ACHN (cell line): ENCODE data around the gene WDR7.

Source experiments
- DNase-seq: peaks from one replicate; pipeline ENCODE4 v3.0.0-alpha.2; 2015
- in situ Hi-C: cut with HindIII; loops from 2 replicates; pipeline ENCODE4 v1.10.0; 2017; ENCODE audit warnings: low sequenced_read_pairs, low pct_ligation_motif_present, low pct_unique_long_range_greater_than_20kb

Gene WDR7

GRCh38 chr18:56945171-56946083 is 294.3 kb downstream of the WDR7 start:
- DNase-seq: no peak
- in situ Hi-C loops: no loop called here

GRCh38 chr18:56947236-56947635 is 296.1 kb downstream of the WDR7 start:
- DNase-seq: no peak
- in situ Hi-C loops: no loop called here

- DNase-seq: no peak
- in situ Hi-C loops: no loop called here
Observed at GRCh38 chr18:56952026-56952425, 300.9 kb downstream of the WDR7 start.

GRCh38 chr18:56953428-56954198 is 302.5 kb downstream of the WDR7 start:
- in situ Hi-C loops: no loop called here

GRCh38 chr18:56955490-56955889 is 304.3 kb downstream of the WDR7 start:
- DNase-seq: no peak
- in situ Hi-C loops: no loop called here

More at GRCh38 chr18:56953428-56954198, 302.5 kb downstream of the WDR7 start:
- no peak for DNase-seq

- in situ Hi-C loops: no loop called here
Observed at GRCh38 chr18:56959120-56959519, 308.0 kb downstream of the WDR7 start.

GRCh38 chr18:56962322-56962721 is 311.2 kb downstream of the WDR7 start:
- no peak for DNase-seq
- in situ Hi-C loops: no loop called here

More at GRCh38 chr18:56959120-56959519, 308.0 kb downstream of the WDR7 start:
- DNase-seq: no peak

GRCh38 chr18:56967035-56967434 is 315.9 kb downstream of the WDR7 start:
- in situ Hi-C loops: no loop called here
- DNase-seq: no peak

GRCh38 chr18:56973487-56973886 is 322.3 kb downstream of the WDR7 start:
- no peak for DNase-seq
- in situ Hi-C loops: no loop called here

GRCh38 chr18:56974141-56974540 is 323.0 kb downstream of the WDR7 start:
- in situ Hi-C loops: no loop called here
- DNase-seq: no peak

- in situ Hi-C loops: no loop called here
- DNase-seq: no peak
Observed at GRCh38 chr18:56975276-56975675, 324.1 kb downstream of the WDR7 start.

- DNase-seq: no peak
Observed at GRCh38 chr18:56977309-56977708, 326.1 kb downstream of the WDR7 start.

GRCh38 chr18:56977771-56978170 is 326.6 kb downstream of the WDR7 start:
- DNase-seq: no peak
- in situ Hi-C loops: no loop called here

More at GRCh38 chr18:56977309-56977708, 326.1 kb downstream of the WDR7 start:
- in situ Hi-C loops: no loop called here

- in situ Hi-C loops: no loop called here
- no peak for DNase-seq
Observed at GRCh38 chr18:56980151-56980550, 329.0 kb downstream of the WDR7 start.

- no peak for DNase-seq
- in situ Hi-C loops: no loop called here
Observed at GRCh38 chr18:56982766-56983165, 331.6 kb downstream of the WDR7 start.

GRCh38 chr18:56983275-56983992 is 332.3 kb downstream of the WDR7 start:
- in situ Hi-C loops: no loop called here
- no peak for DNase-seq

- in situ Hi-C loops: no loop called here
- DNase-seq: no peak
Observed at GRCh38 chr18:56984731-56985130, 333.6 kb downstream of the WDR7 start.

- in situ Hi-C loops: no loop called here
- DNase-seq: no peak
Observed at GRCh38 chr18:56986829-56987228, 335.7 kb downstream of the WDR7 start.

GRCh38 chr18:56987236-56987635 is 336.1 kb downstream of the WDR7 start:
- no peak for DNase-seq
- in situ Hi-C loops: no loop called here
